GM12872 (cell line): ENCODE results near the gene KRTAP5-1.

ENCODE experiments used
- TF ChIP-seq, protein P1 (sequence below): IDR thresholded peaks from 3 replicates; pipeline ENCODE4 v1.5.1; 2011; ENCODE audit warnings: low read depth, mild to moderate bottlenecking, low read length, moderate library complexity; ENCODE audit not compliant: insufficient read depth

KRTAP5-1 gene

GRCh38 chr11:1564535-1565172 lies 20.4 kb downstream of the KRTAP5-1 start:
- TF ChIP-seq, protein P1, sequence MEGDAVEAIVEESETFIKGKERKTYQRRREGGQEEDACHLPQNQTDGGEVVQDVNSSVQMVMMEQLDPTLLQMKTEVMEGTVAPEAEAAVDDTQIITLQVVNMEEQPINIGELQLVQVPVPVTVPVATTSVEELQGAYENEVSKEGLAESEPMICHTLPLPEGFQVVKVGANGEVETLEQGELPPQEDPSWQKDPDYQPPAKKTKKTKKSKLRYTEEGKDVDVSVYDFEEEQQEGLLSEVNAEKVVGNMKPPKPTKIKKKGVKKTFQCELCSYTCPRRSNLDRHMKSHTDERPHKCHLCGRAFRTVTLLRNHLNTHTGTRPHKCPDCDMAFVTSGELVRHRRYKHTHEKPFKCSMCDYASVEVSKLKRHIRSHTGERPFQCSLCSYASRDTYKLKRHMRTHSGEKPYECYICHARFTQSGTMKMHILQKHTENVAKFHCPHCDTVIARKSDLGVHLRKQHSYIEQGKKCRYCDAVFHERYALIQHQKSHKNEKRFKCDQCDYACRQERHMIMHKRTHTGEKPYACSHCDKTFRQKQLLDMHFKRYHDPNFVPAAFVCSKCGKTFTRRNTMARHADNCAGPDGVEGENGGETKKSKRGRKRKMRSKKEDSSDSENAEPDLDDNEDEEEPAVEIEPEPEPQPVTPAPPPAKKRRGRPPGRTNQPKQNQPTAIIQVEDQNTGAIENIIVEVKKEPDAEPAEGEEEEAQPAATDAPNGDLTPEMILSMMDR = no peak

GRCh38 chr11:1563697-1564534 lies 21.2 kb downstream of the KRTAP5-1 start:
- TF ChIP-seq, protein P1 = no peak

- TF ChIP-seq, protein P1 = no peak
These were observed 21.9 kb downstream of the KRTAP5-1 start for GRCh38 chr11:1563149-1563638.

DNA sequence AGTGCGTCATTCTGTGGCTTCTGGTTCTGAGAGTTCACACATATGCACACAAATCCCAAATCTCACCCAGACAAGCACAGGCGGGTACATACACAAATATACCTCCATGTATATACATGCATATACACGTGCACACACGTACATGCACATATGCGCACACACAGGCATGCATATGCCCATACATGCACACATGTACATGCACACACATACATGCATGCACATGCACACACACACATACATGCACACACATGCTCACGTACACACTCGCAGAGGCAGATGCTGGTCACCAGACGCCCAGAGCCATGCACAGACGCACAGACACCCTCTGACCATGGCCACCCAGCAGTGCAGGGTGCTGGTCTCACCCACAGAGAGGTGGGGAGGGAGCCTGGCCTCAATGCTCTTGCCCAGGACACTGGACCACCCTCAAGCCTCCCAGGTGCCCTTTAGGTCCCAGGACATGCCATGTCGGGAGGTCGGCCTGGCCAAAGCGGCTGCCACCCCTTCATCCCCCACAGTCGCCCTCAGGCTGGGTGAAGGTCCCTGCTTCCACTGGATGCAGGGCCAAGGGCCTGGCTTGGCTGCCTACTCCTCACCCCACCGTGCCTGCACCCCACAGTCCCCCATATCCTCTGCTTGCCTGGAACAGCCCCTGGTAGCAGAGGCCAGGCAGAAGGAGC lies 22.5 kb downstream of the KRTAP5-1 start:
- TF ChIP-seq, protein P1 = no peak

GRCh38 chr11:1561955-1562354 lies 23.1 kb downstream of the KRTAP5-1 start:
- TF ChIP-seq, protein P1 = no peak

GRCh38 chr11:1561266-1561665 lies 23.8 kb downstream of the KRTAP5-1 start:
- TF ChIP-seq, protein P1 = no peak

DNA sequence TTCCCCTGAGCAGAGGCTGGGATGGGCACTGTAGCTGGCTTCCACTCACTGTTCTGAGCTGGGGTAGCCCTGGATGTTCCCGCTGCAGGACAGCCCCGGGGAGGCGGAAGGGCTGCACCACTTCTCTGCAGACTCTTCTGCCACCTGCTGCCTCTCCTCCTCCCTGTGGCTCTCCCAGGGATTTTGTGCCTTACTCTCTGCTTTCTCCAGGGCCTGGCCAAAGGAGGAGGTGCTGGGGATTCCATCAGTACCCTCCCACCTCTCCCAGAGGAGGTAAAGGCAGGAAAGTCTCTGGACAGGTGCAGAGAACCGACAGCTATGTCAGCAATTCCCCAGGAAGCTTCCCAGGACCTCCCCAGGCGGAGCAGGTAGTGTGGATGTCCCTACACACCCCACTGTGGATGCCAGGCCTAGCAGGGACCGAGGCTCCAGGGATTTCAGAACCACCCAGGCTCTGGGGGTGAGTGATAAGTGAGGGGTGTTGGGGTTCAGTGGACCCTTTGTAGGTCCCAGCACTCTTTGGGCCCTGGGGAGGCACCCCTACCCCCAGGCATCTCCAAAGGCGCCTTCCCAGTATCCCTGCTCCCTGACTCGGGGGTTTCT lies 24.3 kb downstream of the KRTAP5-1 start:
- TF ChIP-seq, protein P1 = no peak
